ENCODE measurements around the gene RBM11. TPM values are rescaled to one million over a fixed set of nuclear protein-coding genes. Genes with fewer than 3 reads are reported as not detected.
"Not testable (repeated sequence)": the region's sequence is repeated elsewhere in the genome, so short reads cannot be mapped to it uniquely, and the experiment has no call there.

The RBM11 gene
- total RNA-seq, result 1 to 10 TPM in 1 of 2 experiments, under 1 TPM in 1; 0.84 to 2.2 TPM

GRCh38 chr21:14215971-14216641, at the start of gene RBM11:
Gene RBM11, plus strand, starts transcription at chr21:14216157. Its CDS starts 30 bp downstream, at chr21:14216187.
- CTCF ChIA-PET, result no interaction called here
- Mint-ChIP-seq H3K36me3 (no peaks in the 10 kb centered on the region), H3K4me3 (peak within 1 kb of the TSS; percentile 76), H3K27ac (peak within 1 kb of the TSS; percentile 55), H3K9me3 (ENCODE audit: low read depth) (no peaks in the 10 kb centered on the region), H3K4me1 (peaks cover 6% of the 10 kb centered on the region), H3K27me3 (peaks cover 29% of the 10 kb centered on the region)
- DNase-seq (peak; percentile 77), ATAC-seq (peak; percentile 97)

GRCh38 chr21:14166463-14167223, 49.3 kb upstream of the RBM11 start:
- H3K27me3 Mint-ChIP-seq, CTCF ChIA-PET, H3K36me3 Mint-ChIP-seq: not testable (repeated sequence)

GRCh38 chr21:14206222-14206621, 9.7 kb upstream of the RBM11 start:
- DNase-seq (no peak), ATAC-seq (no peak)
- no peaks in the 10 kb centered on the region for H3K9me3 Mint-ChIP-seq (ENCODE audit: low read depth)
- no peaks in the 10 kb centered on the region for H3K36me3 Mint-ChIP-seq
- H3K27me3 Mint-ChIP-seq, result peaks cover 12% of the 10 kb centered on the region
- CTCF ChIA-PET, result no interaction called here
- no peak overlapping the region for H3K4me3 Mint-ChIP-seq
- no peak overlapping the region for H3K27ac Mint-ChIP-seq
- no peaks in the 10 kb centered on the region for H3K4me1 Mint-ChIP-seq

More at GRCh38 chr21:14166463-14167223, 49.3 kb upstream of the RBM11 start:
- not testable (repeated sequence) for H3K27ac Mint-ChIP-seq; H3K4me1 Mint-ChIP-seq; ATAC-seq; DNase-seq; H3K9me3 Mint-ChIP-seq (ENCODE audit: low read depth); H3K4me3 Mint-ChIP-seq

- Mint-ChIP-seq H3K9me3 (ENCODE audit: low read depth) (no peaks in the 10 kb centered on the region), H3K27ac (no peak within 1 kb of the TSS), H3K4me1 (no peaks in the 10 kb centered on the region), H3K27me3 (peaks cover 34% of the 10 kb centered on the region), H3K4me3 (no peak within 1 kb of the TSS), H3K36me3 (no peaks in the 10 kb centered on the region)
- CTCF ChIA-PET, result no interaction called here
- ATAC-seq (no peak), DNase-seq (no peak)
These were observed 5.2 kb upstream of the RBM11 start, which contains the start of gene LIPI for GRCh38 chr21:14210738-14211137. Gene LIPI, minus strand, starts transcription at chr21:14210955. Its CDS starts 110 bp downstream, at chr21:14210845.

GRCh38 chr21:14213164-14213563, 2.8 kb upstream of the RBM11 start:
- Mint-ChIP-seq H3K27ac (no peak overlapping the region), H3K36me3 (no peaks in the 10 kb centered on the region), H3K9me3 (ENCODE audit: low read depth) (no peaks in the 10 kb centered on the region), H3K4me3 (no peak overlapping the region), H3K27me3 (peaks cover 35% of the 10 kb centered on the region), H3K4me1 (peaks cover 6% of the 10 kb centered on the region)
- no peak for DNase-seq
- ATAC-seq, result no peak
- CTCF ChIA-PET, result interaction anchor here (0.7 kb wide), 2 partner anchors 47 to 1451 kb away, joined by 3 read pairs; no protein-coding TSS in a partner anchor

GRCh38 chr21:14223365-14223764, 7.4 kb downstream of the RBM11 start:
- ATAC-seq (no peak), DNase-seq (no peak)
- Mint-ChIP-seq H3K27me3 (no peaks in the 10 kb centered on the region), H3K9me3 (ENCODE audit: low read depth) (no peaks in the 10 kb centered on the region), H3K27ac (no peak overlapping the region), H3K4me3 (no peak overlapping the region), H3K4me1 (no peaks in the 10 kb centered on the region), H3K36me3 (peaks cover 2% of the 10 kb centered on the region)
- CTCF ChIA-PET, result no interaction called here

GRCh38 chr21:14229399-14229798, 13.4 kb downstream of the RBM11 start:
- no peaks in the 10 kb centered on the region for H3K27me3 Mint-ChIP-seq

GRCh38 chr21:14235101-14235500, 19.1 kb downstream of the RBM11 start:
- no peak for ATAC-seq
- Mint-ChIP-seq H3K4me3 (no peak overlapping the region), H3K27me3 (peaks cover 9% of the 10 kb centered on the region), H3K9me3 (ENCODE audit: low read depth) (peaks cover 3% of the 10 kb centered on the region), H3K27ac (no peak overlapping the region), H3K36me3 (no peaks in the 10 kb centered on the region), H3K4me1 (no peaks in the 10 kb centered on the region)
- CTCF ChIA-PET, result no interaction called here
- no peak for DNase-seq

More at GRCh38 chr21:14229399-14229798, 13.4 kb downstream of the RBM11 start:
- Mint-ChIP-seq H3K9me3 (ENCODE audit: low read depth) (peaks cover 11% of the 10 kb centered on the region), H3K4me1 (no peaks in the 10 kb centered on the region), H3K4me3 (no peak overlapping the region), H3K36me3 (peaks cover 2% of the 10 kb centered on the region), H3K27ac (no peak overlapping the region)
- CTCF ChIA-PET, result no interaction called here
- ATAC-seq, result no peak
- DNase-seq, result no peak

GRCh38 chr21:14236180-14236579, 20.2 kb downstream of the RBM11 start:
- no peak overlapping the region for H3K4me3 Mint-ChIP-seq
- H3K4me1 Mint-ChIP-seq, result no peaks in the 10 kb centered on the region
- no peak overlapping the region for H3K27ac Mint-ChIP-seq
- H3K27me3 Mint-ChIP-seq, result peaks cover 9% of the 10 kb centered on the region
- DNase-seq (no peak), ATAC-seq (no peak)
- CTCF ChIA-PET, result no interaction called here
- H3K36me3 Mint-ChIP-seq, result no peaks in the 10 kb centered on the region
- H3K9me3 Mint-ChIP-seq (ENCODE audit: low read depth), result no peaks in the 10 kb centered on the region

- DNase-seq (no peak), ATAC-seq (no peak)
- no peak overlapping the region for H3K4me3 Mint-ChIP-seq
- CTCF ChIA-PET, result no interaction called here
- H3K9me3 Mint-ChIP-seq (ENCODE audit: low read depth), result no peaks in the 10 kb centered on the region
- no peaks in the 10 kb centered on the region for H3K4me1 Mint-ChIP-seq
- H3K36me3 Mint-ChIP-seq, result no peaks in the 10 kb centered on the region
- peaks cover 9% of the 10 kb centered on the region for H3K27me3 Mint-ChIP-seq
- H3K27ac Mint-ChIP-seq, result no peak overlapping the region
These were observed 23.3 kb downstream of the RBM11 start for GRCh38 chr21:14239281-14239680.

GRCh38 chr21:14241297-14241696, 25.3 kb downstream of the RBM11 start:
- no peak overlapping the region for H3K27ac Mint-ChIP-seq
- no peaks in the 10 kb centered on the region for H3K36me3 Mint-ChIP-seq
- CTCF ChIA-PET, result no interaction called here
- no peaks in the 10 kb centered on the region for H3K9me3 Mint-ChIP-seq (ENCODE audit: low read depth)
- H3K4me1 Mint-ChIP-seq, result no peaks in the 10 kb centered on the region
- H3K27me3 Mint-ChIP-seq, result peaks cover 6% of the 10 kb centered on the region
- ATAC-seq (no peak), DNase-seq (no peak)
- H3K4me3 Mint-ChIP-seq, result no peak overlapping the region

- H3K9me3 Mint-ChIP-seq (ENCODE audit: low read depth), result no peaks in the 10 kb centered on the region
- H3K27ac Mint-ChIP-seq, result no peak overlapping the region
- H3K27me3 Mint-ChIP-seq, result peaks cover 5% of the 10 kb centered on the region
- no peak for ATAC-seq
- CTCF ChIA-PET, result no interaction called here
- no peaks in the 10 kb centered on the region for H3K36me3 Mint-ChIP-seq
- no peak for DNase-seq
- H3K4me3 Mint-ChIP-seq, result no peak overlapping the region
- H3K4me1 Mint-ChIP-seq, result no peaks in the 10 kb centered on the region
These were observed 27.5 kb downstream of the RBM11 start for GRCh38 chr21:14243461-14243860.

- Mint-ChIP-seq H3K36me3 (no peaks in the 10 kb centered on the region), H3K9me3 (ENCODE audit: low read depth) (no peaks in the 10 kb centered on the region), H3K4me3 (no peak overlapping the region), H3K27ac (no peak overlapping the region), H3K4me1 (no peaks in the 10 kb centered on the region), H3K27me3 (peaks cover 8% of the 10 kb centered on the region)
- no peak for DNase-seq
- no peak for ATAC-seq
- CTCF ChIA-PET, result no interaction called here
These were observed 27.9 kb downstream of the RBM11 start for GRCh38 chr21:14243874-14244273.

- Mint-ChIP-seq H3K27me3 (peaks cover 12% of the 10 kb centered on the region), H3K4me1 (no peaks in the 10 kb centered on the region), H3K9me3 (ENCODE audit: low read depth) (no peaks in the 10 kb centered on the region), H3K4me3 (no peak overlapping the region), H3K27ac (no peak overlapping the region), H3K36me3 (no peaks in the 10 kb centered on the region)
- ATAC-seq (no peak), DNase-seq (no peak)
- CTCF ChIA-PET, result interaction anchor here (1.4 kb wide), 1 partner anchor 15 kb away, joined by 9 read pairs; no protein-coding TSS in a partner anchor
These were observed 29.0 kb downstream of the RBM11 start for GRCh38 chr21:14244911-14245310.
